Measurements from ENCODE around the gene SH3BP5. TPM values are rescaled to one million over a fixed set of nuclear protein-coding genes. Genes with fewer than 3 reads are reported as not detected.

SH3BP5 gene
- total RNA-seq, 1 experiment from 2014 or later, result 13.9 TPM

DNA sequence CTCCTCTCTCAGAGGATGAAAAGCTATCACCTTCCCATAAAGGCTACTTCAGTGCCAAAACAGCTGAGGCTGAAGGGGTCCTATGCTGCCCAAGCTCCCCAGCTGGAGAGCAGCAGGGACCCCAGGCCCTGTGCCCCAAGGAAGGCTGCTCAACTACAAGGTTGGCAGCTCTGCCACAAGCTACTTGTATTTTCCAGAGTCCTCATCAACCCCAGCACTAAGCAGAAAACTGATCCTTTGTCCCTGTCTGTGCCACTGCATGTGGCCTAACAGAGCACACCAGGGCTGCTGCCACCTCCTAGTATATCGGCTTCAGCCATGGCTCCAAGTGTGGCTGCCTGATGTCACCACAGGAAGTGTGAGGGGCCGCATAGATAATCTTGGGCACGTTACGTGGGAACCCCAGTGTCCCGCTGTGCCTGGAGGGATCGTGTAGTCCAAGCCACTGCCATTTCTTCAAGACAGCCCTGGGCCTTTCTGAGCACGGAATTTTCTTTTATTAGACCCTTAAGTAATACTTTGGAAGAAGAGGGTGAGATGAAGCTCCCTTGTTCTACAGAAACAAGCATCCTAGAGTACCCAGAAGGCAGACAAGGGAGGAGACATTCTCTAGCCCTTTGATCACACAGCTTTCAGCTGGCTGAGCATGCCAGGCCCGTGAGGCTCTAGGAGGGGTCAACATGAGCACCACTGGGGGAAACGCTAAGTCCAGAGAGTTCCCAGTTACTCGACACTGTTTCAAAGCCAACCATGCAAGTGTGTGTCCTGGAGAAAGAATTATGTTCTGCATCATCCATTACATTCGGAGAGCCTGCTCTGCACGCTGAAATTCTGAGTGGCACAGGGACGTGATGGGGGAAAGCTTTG, 65.6 kb downstream of the SH3BP5 start:
- ChIA-PET POLR2A (no interaction called here), RAD21 (ENCODE audit: low non-redundant PET in 1 of 2, low total read pairs in 2 of 2, uncharacterized antibody in 2 of 2, unreplicated experiment in 2 of 2) (no interaction called here), CTCF (interaction anchor here (0.6 to 4.2 kb wide), 8 partner anchors 12 to 546 kb away, joined by 3 to 72 read pairs (median 10); partner anchors contain the start of gene SH3BP5)
- no peak for DNase-seq (ENCODE audit: low read depth, low spot score)
- Histone ChIP-seq H3K4me1 (ENCODE audit: control insufficient read depth in 1 of 2, insufficient read depth in 2 of 2, low read length in 2 of 2) (peaks cover 13 to 29% of the 10 kb centered on the region in 2 experiments), H3K36me3 (ENCODE audit: control insufficient read depth in 1 of 2, insufficient read depth in 2 of 2, low read length in 2 of 2) (no peaks in the 10 kb centered on the region), H3K4me2 (ENCODE audit: low read length) (no peak overlapping the region), H3K9me2 (ENCODE audit: insufficient read depth) (no peaks in the 10 kb centered on the region), H3K4me3 (replicated peaks in 1 of 2; ENCODE audit: low read depth in 1 of 2, low read length in 2 of 2) (no peak overlapping the region), H4K20me1 (ENCODE audit: insufficient read depth) (no peaks in the 10 kb centered on the region), H3K9me3 (ENCODE audit: control insufficient read depth in 1 of 2, insufficient read depth in 1 of 2, low read depth in 1 of 2, low read length in 2 of 2) (no peaks in the 10 kb centered on the region), H2AFZ (ENCODE audit: low read depth, low read length, poor library complexity, severe bottlenecking) (no peak overlapping the region), H3K79me2 (ENCODE audit: insufficient read depth, low read length) (no peaks in the 10 kb centered on the region), H3K9ac (ENCODE audit: low read length) (no peak overlapping the region), H3K27ac (ENCODE audit: low read depth, low read length) (no peak overlapping the region), H3K27me3 (ENCODE audit: insufficient read depth, low read length) (no peaks in the 10 kb centered on the region)
- ATAC-seq, result no peak
- no TSS peak for BruUV-seq (replicated peaks)
- intact Hi-C loops (cut with micrococcal nuclease), result no loop called here
- TF ChIP-seq CEBPB (IDR thresholded peaks at IDR 0.05; ENCODE audit: low read depth) (no peak), TCF7L2 (IDR thresholded peaks at IDR 0.05; ENCODE audit: borderline replicate concordance, extremely low read depth, insufficient read depth, insufficient read length) (no peak), SP1 (IDR thresholded peaks at IDR 0.05; ENCODE audit: low read depth) (no peak), EZH2phosphoT487 (IDR thresholded peaks at IDR 0.05; ENCODE audit: borderline replicate concordance) (no peak), EZH2 (IDR thresholded peaks at IDR 0.05) (no peak), FOSL1 (IDR thresholded peaks at IDR 0.05; ENCODE audit: low read depth) (no peak), ZNF274 (IDR thresholded peaks at IDR 0.05; ENCODE audit: low read depth, low read length) (no peak), ELF1 (IDR thresholded peaks at IDR 0.05; ENCODE audit: borderline replicate concordance, low read depth) (no peak), POLR2A (IDR thresholded peaks at IDR 0.05; ENCODE audit: borderline replicate concordance, extremely low read depth, insufficient read depth, insufficient read length) (no peak), ZFX (IDR thresholded peaks at IDR 0.05) (no peak), SIN3A (IDR thresholded peaks at IDR 0.05; ENCODE audit: low read depth) (no peak), YY1 (IDR thresholded peaks at IDR 0.05; ENCODE audit: extremely low read depth, insufficient replicate concordance, low read depth, low read length) (no peak), JUND (IDR thresholded peaks at IDR 0.05) (no peak)
- TF ChIP-seq, protein P1, sequence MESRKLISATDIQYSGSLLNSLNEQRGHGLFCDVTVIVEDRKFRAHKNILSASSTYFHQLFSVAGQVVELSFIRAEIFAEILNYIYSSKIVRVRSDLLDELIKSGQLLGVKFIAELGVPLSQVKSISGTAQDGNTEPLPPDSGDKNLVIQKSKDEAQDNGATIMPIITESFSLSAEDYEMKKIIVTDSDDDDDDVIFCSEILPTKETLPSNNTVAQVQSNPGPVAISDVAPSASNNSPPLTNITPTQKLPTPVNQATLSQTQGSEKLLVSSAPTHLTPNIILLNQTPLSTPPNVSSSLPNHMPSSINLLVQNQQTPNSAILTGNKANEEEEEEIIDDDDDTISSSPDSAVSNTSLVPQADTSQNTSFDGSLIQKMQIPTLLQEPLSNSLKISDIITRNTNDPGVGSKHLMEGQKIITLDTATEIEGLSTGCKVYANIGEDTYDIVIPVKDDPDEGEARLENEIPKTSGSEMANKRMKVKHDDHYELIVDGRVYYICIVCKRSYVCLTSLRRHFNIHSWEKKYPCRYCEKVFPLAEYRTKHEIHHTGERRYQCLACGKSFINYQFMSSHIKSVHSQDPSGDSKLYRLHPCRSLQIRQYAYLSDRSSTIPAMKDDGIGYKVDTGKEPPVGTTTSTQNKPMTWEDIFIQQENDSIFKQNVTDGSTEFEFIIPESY (IDR thresholded peaks at IDR 0.05; ENCODE audit: extremely low read depth, insufficient replicate concordance, low read length), result no peak
- TF ChIP-seq, protein P2, sequence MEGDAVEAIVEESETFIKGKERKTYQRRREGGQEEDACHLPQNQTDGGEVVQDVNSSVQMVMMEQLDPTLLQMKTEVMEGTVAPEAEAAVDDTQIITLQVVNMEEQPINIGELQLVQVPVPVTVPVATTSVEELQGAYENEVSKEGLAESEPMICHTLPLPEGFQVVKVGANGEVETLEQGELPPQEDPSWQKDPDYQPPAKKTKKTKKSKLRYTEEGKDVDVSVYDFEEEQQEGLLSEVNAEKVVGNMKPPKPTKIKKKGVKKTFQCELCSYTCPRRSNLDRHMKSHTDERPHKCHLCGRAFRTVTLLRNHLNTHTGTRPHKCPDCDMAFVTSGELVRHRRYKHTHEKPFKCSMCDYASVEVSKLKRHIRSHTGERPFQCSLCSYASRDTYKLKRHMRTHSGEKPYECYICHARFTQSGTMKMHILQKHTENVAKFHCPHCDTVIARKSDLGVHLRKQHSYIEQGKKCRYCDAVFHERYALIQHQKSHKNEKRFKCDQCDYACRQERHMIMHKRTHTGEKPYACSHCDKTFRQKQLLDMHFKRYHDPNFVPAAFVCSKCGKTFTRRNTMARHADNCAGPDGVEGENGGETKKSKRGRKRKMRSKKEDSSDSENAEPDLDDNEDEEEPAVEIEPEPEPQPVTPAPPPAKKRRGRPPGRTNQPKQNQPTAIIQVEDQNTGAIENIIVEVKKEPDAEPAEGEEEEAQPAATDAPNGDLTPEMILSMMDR (IDR thresholded peaks at IDR 0.05 in 2 of 3, conservative IDR thresholded peaks at IDR 0.05 in 1 of 3; ENCODE audit: borderline replicate concordance in 1 of 3, insufficient read depth in 1 of 3, low read depth in 2 of 3, low read length in 2 of 3), result no peak
- TF ChIP-seq, protein P3, sequence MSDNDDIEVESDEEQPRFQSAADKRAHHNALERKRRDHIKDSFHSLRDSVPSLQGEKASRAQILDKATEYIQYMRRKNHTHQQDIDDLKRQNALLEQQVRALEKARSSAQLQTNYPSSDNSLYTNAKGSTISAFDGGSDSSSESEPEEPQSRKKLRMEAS (IDR thresholded peaks at IDR 0.05), result no peak
